Measurements from ENCODE around the gene ATP5MG.
"Not testable (repeated sequence)": the region's sequence is repeated elsewhere in the genome, so short reads cannot be mapped to it uniquely, and the experiment has no call there.

Gene ATP5MG

GRCh38 chr11:118410055-118410745 is 8.8 kb downstream of the ATP5MG start:
- no peak for DNase-seq (ENCODE audit: low read depth)

GRCh38 chr11:118411530-118411929 is 10.1 kb downstream of the ATP5MG start:
- DNase-seq (ENCODE audit: low read depth), result no peak

DNA sequence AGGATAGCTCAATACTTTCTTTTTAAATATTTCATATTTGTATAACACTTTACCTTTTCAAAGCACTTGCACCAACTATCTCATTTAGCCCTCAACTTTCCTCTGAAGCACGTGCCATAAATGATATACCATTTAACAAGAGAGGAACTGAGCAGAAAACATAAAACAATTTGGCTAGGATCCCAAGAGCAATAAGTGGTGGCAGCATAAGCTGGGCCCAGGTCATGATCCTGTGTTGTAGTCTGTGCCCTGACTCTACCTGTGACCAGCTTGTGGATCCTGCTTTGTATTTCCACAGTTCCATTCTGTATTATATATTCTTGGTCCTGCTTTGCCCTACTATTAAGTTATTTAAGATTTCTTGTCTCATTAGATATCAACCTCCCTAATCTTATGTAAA is 11.5 kb downstream of the ATP5MG start:
- no peak for DNase-seq (ENCODE audit: low read depth)

DNA sequence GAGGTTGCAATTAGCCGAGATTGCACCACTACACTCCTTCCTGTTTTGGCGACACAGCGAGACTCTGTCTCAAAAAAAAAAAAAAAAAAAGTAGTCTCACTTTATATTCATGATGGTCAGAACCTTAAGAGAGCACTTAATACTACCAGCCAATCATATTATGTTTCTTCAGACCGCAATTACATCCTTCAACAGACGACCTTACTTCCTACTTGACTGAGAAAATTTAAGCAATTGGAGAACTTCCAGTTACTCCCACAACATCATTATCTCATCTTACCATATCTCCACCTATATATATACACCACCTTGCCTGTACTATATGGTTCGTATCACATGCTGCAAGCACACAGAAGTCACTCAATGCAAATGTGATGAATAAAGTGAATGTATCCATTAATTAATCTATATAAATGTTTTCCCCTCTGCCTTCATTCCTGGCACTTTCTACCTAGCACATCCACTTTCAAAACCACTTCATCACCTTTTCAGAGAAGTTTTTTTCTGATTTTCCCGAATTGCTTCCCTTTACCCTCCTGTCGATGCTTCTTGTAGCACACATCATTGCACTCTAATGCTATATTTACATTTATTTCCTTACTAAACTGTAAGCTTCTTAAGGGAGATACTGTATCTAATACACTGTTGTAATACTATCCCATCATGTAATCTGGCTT is 13.8 kb downstream of the ATP5MG start:
- no peak for DNase-seq (ENCODE audit: low read depth)

- no peak for DNase-seq (ENCODE audit: low read depth)
Measured at GRCh38 chr11:118415739-118416068, 14.3 kb downstream of the ATP5MG start.

DNA sequence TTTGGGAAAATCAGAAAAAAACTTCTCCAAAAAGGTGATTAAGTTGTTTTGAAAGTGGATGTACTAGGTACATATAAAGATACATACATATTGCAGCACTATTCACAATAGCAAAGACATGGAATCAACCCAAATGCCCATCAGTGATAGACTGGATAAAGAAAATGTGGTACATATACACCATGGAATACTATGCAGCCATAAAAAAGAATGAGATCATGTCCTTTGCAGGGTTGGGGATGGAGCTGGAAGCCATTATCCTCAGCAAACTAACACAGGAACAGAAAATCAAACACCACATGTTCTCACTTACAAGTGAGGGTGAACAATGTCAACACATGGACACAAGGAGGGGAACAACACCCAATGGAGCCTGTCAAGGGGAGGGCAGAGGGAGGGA is 15.5 kb downstream of the ATP5MG start:
- DNase-seq (ENCODE audit: low read depth), result not testable (repeated sequence)

- DNase-seq (ENCODE audit: low read depth), result no peak
Measured at GRCh38 chr11:118417801-118418200, 16.4 kb downstream of the ATP5MG start.

DNA sequence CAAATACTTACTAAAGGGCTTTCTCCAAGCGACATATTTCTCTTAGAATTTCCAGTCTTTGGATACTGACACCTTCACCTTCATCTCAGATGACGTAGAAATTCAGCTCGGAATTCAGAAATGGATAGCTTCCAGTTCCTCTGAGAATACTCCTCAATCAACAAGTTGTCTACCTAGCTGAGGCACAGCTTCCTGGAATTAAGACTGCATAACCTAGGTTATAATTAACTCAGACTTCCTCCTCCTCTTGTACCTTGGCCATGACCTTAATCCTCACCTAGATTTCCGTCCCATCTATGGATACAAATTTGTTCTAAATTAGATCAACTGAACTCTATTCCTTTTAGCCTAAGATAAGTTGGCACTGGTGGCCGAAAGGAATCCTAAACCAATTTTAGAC is 17.4 kb downstream of the ATP5MG start:
- no peak for DNase-seq (ENCODE audit: low read depth)

GRCh38 chr11:118427707-118428106 is 26.3 kb downstream of the ATP5MG start:
- DNase-seq (ENCODE audit: low read depth), result no peak

DNA sequence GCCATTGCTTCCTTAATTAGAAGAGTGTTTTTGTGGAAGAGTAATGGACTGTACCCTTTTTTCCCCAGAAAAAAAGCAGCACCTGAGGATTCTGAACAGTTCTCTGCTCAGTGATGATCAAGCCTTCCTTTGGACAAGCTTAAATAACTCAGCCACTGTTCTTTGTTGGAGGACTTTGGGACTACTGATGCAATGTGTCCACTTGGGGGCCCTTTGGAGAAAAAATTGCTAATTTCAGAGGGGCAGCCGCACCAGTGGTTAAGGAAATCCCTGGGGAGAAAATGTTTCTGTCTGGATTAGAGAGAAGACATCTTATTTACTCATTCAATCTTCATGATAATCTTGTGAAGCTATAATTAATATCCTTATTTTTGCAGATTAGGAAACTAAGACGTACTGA is 29.6 kb downstream of the ATP5MG start:
- DNase-seq (ENCODE audit: low read depth), result no peak

GRCh38 chr11:118434123-118434552 is 32.7 kb downstream of the ATP5MG start:
- DNase-seq (ENCODE audit: low read depth), result no peak

DNA sequence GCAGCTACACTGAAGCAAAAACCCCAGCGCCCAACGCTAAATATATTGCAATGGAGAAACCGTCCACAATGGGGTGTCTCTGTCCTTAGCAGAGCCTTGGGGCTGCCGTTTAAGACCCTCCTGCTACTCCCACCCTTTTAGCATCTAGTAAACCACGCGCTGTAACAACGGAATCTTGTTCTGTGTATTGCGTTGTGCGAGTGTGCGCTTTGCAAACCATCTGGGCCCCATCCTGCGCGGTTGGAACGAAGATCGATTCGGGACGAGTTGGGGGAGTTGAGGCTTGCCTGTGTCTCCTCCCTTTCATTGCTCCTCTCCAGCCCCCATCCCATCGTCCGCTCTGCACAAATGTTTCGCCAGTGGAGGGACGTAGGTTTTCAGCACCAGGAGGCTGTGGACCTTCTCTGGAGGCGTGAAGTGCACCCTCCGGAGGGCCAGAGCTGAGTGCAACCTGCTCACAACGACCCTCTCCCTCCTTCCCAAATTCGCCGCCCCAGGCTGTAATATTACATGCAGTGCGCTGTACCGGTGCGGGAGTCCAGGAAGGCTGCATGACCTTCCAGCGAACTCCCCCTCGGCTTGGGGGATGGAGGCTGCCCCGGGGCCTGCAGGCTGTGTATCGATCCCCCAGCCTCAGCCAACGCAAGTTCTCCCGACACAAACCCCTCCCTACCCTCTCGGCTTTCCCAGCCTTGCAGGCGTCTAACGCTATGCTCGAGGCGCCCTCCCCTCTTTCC is 33.3 kb downstream of the ATP5MG start:
- DNase-seq (ENCODE audit: low read depth), result peak; percentile 38

DNA sequence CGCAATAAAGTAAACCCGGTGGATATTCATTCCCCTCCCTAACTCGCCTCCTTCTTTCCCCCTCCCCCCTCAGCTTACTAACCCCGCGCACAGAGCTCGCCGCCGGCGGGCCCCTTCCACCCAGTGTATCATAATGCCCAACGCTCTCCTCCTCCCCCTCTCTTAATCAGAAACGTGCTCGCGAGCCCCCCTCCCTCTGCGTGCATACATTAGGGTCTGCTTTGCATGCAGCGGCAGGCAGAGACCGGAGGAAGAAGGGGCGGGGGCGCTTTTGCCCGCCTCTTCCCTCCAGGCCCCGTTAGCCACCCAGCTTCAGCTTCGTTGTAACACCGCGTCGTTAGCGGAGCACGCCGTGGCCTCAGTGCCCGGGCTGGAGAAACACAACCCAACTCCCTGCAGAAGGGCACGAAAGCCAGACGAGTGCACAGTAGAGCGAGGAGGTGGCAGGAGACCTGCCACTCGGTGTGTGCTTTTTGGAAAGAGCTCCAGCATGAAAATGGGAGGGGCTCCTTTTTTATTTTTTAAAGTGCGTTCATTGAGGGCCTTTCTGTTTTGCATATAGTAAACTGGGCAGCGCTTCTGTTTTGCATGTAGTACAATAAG is 34.0 kb downstream of the ATP5MG start:
- DNase-seq (ENCODE audit: low read depth), result peak; percentile 64

- DNase-seq (ENCODE audit: low read depth), result peak; percentile 94
Measured at GRCh38 chr11:118435893-118436624, 34.7 kb downstream of the ATP5MG start, which contains the start of gene KMT2A. TSS of gene KMT2A (plus strand) at chr11:118436492. CDS start at chr11:118436513, 21 bp downstream.

GRCh38 chr11:118436639-118437207 is 35.3 kb downstream of the ATP5MG start:
- no peak for DNase-seq (ENCODE audit: low read depth)

GRCh38 chr11:118437208-118438125 is 36.1 kb downstream of the ATP5MG start:
- peak; percentile 32 for DNase-seq (ENCODE audit: low read depth)

DNA sequence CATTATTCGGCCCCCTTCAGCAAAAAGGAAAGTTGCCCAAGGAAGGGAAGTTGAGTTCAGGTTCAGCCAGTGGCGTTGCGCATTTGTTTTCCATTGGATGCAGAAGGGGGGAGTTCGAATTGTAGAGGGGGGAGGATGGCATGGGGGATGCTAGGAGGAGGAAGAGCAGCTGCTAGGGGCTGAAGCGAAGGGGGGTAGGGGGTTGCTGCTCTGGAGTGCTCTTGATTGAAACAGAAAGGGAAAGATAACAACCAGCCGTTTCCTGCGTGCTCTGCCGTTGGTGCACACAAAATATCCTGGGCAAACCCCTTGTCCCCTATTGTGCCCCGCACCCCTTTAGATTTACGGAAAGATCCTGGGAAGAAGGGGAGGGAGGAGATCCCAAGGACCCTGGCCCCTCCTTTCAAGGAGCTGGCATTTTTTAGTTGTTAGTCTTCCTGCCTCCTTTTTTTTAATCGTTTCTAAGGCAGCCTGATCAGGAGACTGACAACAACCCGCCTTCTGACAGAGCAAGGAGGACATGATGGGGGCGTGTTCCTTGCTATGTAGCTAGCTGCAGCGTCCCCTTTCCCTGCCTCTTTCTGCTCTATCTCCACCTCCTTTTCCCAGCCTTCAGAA is 37.0 kb downstream of the ATP5MG start:
- peak; percentile 32 for DNase-seq (ENCODE audit: low read depth)

DNA sequence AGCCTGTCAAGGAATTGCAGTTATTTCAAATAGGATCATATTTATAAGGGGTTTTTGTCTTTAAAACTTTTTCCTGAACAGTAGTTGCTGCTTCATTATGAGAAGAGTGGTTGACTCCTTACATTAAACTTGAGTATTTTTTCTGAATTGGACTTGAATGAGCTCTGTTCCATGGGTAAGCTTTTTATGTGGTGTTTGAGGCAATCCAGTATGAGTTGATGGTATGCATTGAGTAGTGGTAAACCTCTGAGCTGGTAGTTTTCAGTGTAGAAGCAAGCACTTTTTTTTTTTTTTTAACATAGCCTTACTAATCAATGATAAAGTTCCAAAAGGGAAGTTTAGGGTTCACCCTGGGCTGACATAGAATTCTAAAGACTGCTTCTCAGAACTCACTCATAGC is 38.2 kb downstream of the ATP5MG start:
- DNase-seq (ENCODE audit: low read depth), result no peak

- no peak for DNase-seq (ENCODE audit: low read depth)
Measured at GRCh38 chr11:118441770-118442275, 40.4 kb downstream of the ATP5MG start.

GRCh38 chr11:118442301-118442700 is 40.9 kb downstream of the ATP5MG start:
- DNase-seq (ENCODE audit: low read depth), result no peak

Measured in activated T-cell treated with anti-CD3 and anti-CD28 coated beads for 24 hours (primary cell).